ENCODE results near the gene ASB1.

DNA sequence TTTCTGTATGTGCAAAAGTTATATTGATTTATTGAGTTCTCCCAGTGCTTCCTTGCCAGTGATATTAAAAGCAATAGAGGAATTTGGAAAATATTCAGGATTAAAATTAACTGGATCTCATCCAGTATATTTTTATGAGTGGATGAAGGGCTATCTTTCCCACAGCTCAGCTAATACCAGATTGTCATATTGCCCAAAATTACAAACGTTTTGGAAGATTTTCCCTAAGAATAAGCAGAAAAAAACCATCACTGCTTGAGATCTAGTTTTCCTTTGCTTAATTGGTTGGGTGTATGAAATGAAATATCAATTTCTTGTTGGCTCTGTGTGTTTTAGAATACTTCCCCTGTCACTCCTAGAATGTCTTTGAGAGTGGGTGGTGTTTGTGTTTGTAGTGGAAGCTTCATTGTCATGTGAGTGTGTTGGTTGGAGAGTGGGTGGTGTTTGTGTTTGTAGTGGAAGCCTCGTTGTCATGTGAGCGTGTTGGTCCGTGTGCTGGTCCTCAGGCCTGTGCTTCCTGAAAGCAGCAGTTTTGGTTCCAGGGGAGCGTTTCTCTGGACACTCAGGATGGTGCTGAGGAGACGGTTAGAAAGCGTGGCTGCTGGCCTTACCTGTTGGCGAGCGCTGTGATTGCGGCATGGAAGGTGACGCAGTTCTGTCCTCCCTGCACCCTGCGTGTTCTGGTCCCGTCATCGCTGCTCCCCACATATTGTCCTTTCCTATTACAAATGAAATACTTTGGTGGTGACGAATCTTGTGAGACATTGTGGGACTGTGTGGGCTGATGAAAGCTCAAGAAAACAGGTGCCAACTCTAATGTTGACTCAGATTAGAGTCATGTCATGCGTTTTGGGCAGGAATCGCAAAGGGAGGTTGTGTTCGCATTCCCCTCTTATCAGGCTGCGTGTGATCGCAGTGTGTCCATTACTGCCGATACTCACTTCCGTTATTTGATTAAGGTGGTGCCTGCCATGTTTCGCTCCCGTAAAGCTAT lies 12.4 kb downstream of the ASB1 start:
- TF ChIP-seq EP300 (IDR thresholded peaks at IDR 0.05; ENCODE audit: borderline replicate concordance in 1 of 2, low read depth in 1 of 2, low read length in 1 of 2): peak in 1 of 2 experiments; percentile 71; a peak in 1 of 4 replicates
- peak; percentile 29; the same call in 1 of the 2 replicates for TF ChIP-seq POLR2AphosphoS5 (IDR thresholded peaks at IDR 0.05; ENCODE audit: low read depth, low read length)
- no peak for TF ChIP-seq RCOR1 (IDR thresholded peaks at IDR 0.05; ENCODE audit: low read length)
- TF ChIP-seq, protein P1, sequence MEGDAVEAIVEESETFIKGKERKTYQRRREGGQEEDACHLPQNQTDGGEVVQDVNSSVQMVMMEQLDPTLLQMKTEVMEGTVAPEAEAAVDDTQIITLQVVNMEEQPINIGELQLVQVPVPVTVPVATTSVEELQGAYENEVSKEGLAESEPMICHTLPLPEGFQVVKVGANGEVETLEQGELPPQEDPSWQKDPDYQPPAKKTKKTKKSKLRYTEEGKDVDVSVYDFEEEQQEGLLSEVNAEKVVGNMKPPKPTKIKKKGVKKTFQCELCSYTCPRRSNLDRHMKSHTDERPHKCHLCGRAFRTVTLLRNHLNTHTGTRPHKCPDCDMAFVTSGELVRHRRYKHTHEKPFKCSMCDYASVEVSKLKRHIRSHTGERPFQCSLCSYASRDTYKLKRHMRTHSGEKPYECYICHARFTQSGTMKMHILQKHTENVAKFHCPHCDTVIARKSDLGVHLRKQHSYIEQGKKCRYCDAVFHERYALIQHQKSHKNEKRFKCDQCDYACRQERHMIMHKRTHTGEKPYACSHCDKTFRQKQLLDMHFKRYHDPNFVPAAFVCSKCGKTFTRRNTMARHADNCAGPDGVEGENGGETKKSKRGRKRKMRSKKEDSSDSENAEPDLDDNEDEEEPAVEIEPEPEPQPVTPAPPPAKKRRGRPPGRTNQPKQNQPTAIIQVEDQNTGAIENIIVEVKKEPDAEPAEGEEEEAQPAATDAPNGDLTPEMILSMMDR (IDR thresholded peaks at IDR 0.05): no peak
- TF ChIP-seq RAD21 (IDR thresholded peaks at IDR 0.05; ENCODE audit: low read length): no peak
- no peak for TF ChIP-seq GABPA (IDR thresholded peaks at IDR 0.05; ENCODE audit: low read depth)

Data from SK-N-SH (cell line).